Sigmoid colon (tissue), 4 donors: ENCODE data around the gene RRP36.

Source experiments
- CTCF ChIP-seq, 4 experiments: fragments of 450-650 bp in 3 of 4; fragments of 200-600 bp in 1 of 4; IDR thresholded peaks; one replicate each; pipeline ENCODE4 v1.5.1; 2016 to 2019; ENCODE audit warnings: antibody characterized with exemption in 4 of 4, mild to moderate bottlenecking in 3 of 4, moderate library complexity in 2 of 4
- EP300 ChIP-seq, 4 donors: sonication (generic); formaldehyde crosslinking; IDR thresholded peaks; one replicate each; pipeline ENCODE4 v1.6.1; 2017; ENCODE audit warnings: antibody characterized with exemption in 4 of 4

DNA sequence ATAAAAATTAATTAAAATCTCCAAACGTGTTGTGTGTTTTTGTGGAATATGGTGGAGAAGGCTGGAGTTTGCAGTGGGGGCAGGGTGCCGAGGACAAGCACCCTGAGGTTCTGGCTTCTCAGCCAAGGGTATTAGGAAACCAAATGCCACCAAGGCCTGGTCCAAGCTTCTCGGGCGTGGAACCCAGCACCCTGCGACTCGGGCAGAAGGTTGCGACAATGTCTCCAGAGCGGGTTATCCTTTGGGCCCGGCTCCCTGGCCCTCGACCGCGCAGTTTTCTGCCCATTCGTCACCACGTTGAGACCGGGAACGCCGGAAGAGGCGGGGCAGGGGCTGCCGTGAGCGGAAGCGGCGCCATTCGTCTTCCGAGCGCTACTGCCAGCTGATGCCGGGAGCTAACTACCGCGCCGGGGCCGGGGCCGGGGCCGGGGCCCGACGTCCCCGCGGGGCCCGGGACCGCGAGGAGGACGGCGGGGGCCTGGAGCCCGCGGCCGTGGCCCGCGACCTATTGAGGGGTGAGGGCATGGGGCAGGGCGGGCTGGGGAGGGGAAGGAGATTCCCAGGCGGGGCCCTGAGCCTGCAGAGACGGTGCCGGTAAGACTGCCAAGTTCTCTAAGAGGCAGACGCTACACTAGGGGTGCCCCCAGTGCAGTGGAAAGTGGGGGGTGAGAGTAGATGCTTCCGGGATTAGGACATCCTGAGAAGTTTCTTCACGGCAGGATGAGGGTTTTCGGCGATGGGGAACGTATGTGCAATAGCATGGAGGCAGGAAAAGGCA lies at the start of gene RRP36:
- TF ChIP-seq EP300 (IDR thresholded peaks at IDR 0.05), result no peak
- no peak for TF ChIP-seq CTCF (IDR thresholded peaks at IDR 0.05)
